SK-N-SH treated with all-trans-retinoic acid at 6 μM for 48 hours (cell line): ENCODE measurements around the gene RETNLB.

Experiments used
- ATAC-seq: fragments of 200-7000 bp; cut with Tn5 transposase; 3 replicates; pipeline ENCODE4 v1.9.1; 2020; ENCODE audit warnings: mild to moderate bottlenecking, moderate library complexity
- ARNTL ChIP-seq: fragments of 450-650 bp; formaldehyde crosslinking; IDR thresholded peaks from 2 replicates; pipeline ENCODE4 v1.5.0; 2020; ENCODE audit warnings: low read depth, mild to moderate bottlenecking, moderate library complexity, borderline replicate concordance
- BACH2 ChIP-seq: fragments of 250-450 bp; sonication (Bioruptor Pico); IDR thresholded peaks from 2 replicates; pipeline ENCODE4 v1.9.0; 2021; ENCODE audit warnings: mild to moderate bottlenecking, borderline replicate concordance
- CREB5 ChIP-seq: fragments of 250-450 bp; sonication (Bioruptor Pico); IDR thresholded peaks from 2 replicates; pipeline ENCODE4 v1.5.1; 2020; ENCODE audit warnings: low read depth, mild to moderate bottlenecking, moderate library complexity
- CSDC2 ChIP-seq: fragments of 250-450 bp; sonication (Bioruptor Pico); IDR thresholded peaks from 2 replicates; pipeline ENCODE4 v1.5.0; 2020; ENCODE audit warnings: mild to moderate bottlenecking, moderate library complexity
- ESRRG ChIP-seq: fragments of 250-450 bp; sonication (Bioruptor Pico); IDR thresholded peaks from 2 replicates; pipeline ENCODE4 v1.6.1; 2021; ENCODE audit warnings: mild to moderate bottlenecking
- GLIS3 ChIP-seq: fragments of 250-450 bp; sonication (Bioruptor Pico); IDR thresholded peaks from 2 replicates; pipeline ENCODE4 v1.5.0; 2020; ENCODE audit warnings: mild to moderate bottlenecking, moderate library complexity
- ISL1 ChIP-seq: fragments of 250-450 bp; sonication (Bioruptor Pico); IDR thresholded peaks from 2 replicates; pipeline ENCODE4 v2.1.2; 2022; ENCODE audit warnings: mild to moderate bottlenecking, moderate library complexity
- POU6F1 ChIP-seq: fragments of 250-450 bp; sonication (Bioruptor Pico); IDR thresholded peaks from 2 replicates; pipeline ENCODE4 v1.8.0; 2021; ENCODE audit warnings: low read depth, mild to moderate bottlenecking, moderate library complexity, borderline replicate concordance
- PPARA ChIP-seq: fragments of 250-450 bp; sonication (Bioruptor Pico); IDR thresholded peaks from 2 replicates; pipeline ENCODE4 v1.5.0; 2020; ENCODE audit warnings: mild to moderate bottlenecking, borderline replicate concordance
- RARB ChIP-seq: fragments of 250-450 bp; sonication (Bioruptor Pico); IDR thresholded peaks from 2 replicates; pipeline ENCODE4 v1.8.0; 2021; ENCODE audit warnings: mild to moderate bottlenecking, moderate library complexity
- SNAI2 ChIP-seq: fragments of 250-450 bp; sonication (Bioruptor Pico); IDR thresholded peaks from 2 replicates; pipeline ENCODE4 v1.5.0; 2020; ENCODE audit warnings: mild to moderate bottlenecking, moderate library complexity
- TOX ChIP-seq: fragments of 250-450 bp; sonication (Bioruptor Pico); IDR thresholded peaks from 2 replicates; pipeline ENCODE4 v1.8.0; 2021; ENCODE audit warnings: mild to moderate bottlenecking, moderate library complexity, borderline replicate concordance
- ZFP3 ChIP-seq: fragments of 250-450 bp; sonication (Bioruptor Pico); IDR thresholded peaks from 2 replicates; pipeline ENCODE4 v1.5.0; 2020; ENCODE audit warnings: mild to moderate bottlenecking, moderate library complexity
- ZFP30 ChIP-seq: fragments of 450-650 bp; formaldehyde crosslinking; IDR thresholded peaks from 2 replicates; pipeline ENCODE4 v1.5.0; 2022; ENCODE audit warnings: mild to moderate bottlenecking, moderate library complexity
- ZNF565 ChIP-seq: fragments of 450-650 bp; formaldehyde crosslinking; conservative IDR thresholded peaks from 2 replicates; pipeline ENCODE4 v1.5.0; 2020; ENCODE audit warnings: low read depth, mild to moderate bottlenecking, moderate library complexity
- ZNF70 ChIP-seq: fragments of 450-650 bp; formaldehyde crosslinking; IDR thresholded peaks from 2 replicates; pipeline ENCODE4 v1.5.0; 2020; ENCODE audit warnings: mild to moderate bottlenecking, moderate library complexity
- ZNF8 ChIP-seq: fragments of 450-650 bp; formaldehyde crosslinking; IDR thresholded peaks from 2 replicates; pipeline ENCODE4 v1.5.0; 2020; ENCODE audit warnings: mild to moderate bottlenecking, moderate library complexity

RETNLB gene

GRCh38 chr3:108713816-108714215 is 43.4 kb downstream of the RETNLB start:
- TF ChIP-seq ZNF70 (CRISPR knock-in tag) (no peak), RARB (CRISPR knock-in tag) (no peak), ZFP3 (CRISPR knock-in tag) (no peak), ZNF8 (no peak), GLIS3 (CRISPR knock-in tag) (no peak), ISL1 (CRISPR knock-in tag) (no peak), SNAI2 (CRISPR knock-in tag) (no peak), ARNTL (CRISPR knock-in tag) (no peak), BACH2 (CRISPR knock-in tag) (no peak), ESRRG (CRISPR knock-in tag) (no peak), TOX (CRISPR knock-in tag) (no peak)
- no peak for ATAC-seq

- ATAC-seq = no peak
- TF ChIP-seq CREB5 (CRISPR knock-in tag) (no peak), PPARA (CRISPR knock-in tag) (no peak), TOX (CRISPR knock-in tag) (no peak), ESRRG (CRISPR knock-in tag) (no peak), ZNF565 (CRISPR knock-in tag) (no peak), ZFP30 (no peak), GLIS3 (CRISPR knock-in tag) (no peak), ZNF70 (CRISPR knock-in tag) (no peak), ZFP3 (CRISPR knock-in tag) (no peak), SNAI2 (CRISPR knock-in tag) (no peak), CSDC2 (CRISPR knock-in tag) (no peak), POU6F1 (CRISPR knock-in tag) (no peak), ISL1 (CRISPR knock-in tag) (no peak)
Measured at GRCh38 chr3:108713009-108713516, 44.1 kb downstream of the RETNLB start.
